Left renal cortex interstitium (tissue), 4 donors: ENCODE results near the gene PEX3. TPM values are rescaled to one million over a fixed set of nuclear protein-coding genes. Genes with fewer than 3 reads are reported as not detected.
"Not testable (repeated sequence)": the region's sequence is repeated elsewhere in the genome, so short reads cannot be mapped to it uniquely, and the experiment has no call there.

Source experiments
- DNase-seq, 4 donors: peaks; one replicate each; pipeline ENCODE4 v3.0.0-alpha.2; 2013; ENCODE audit warnings: low read depth in 4 of 4, low spot score in 2 of 4, missing footprints in 1 of 4
- polyA plus RNA-seq, 4 donors: library from polyadenylated mRNA; unstranded; fragments of 120-200 nt; gene quantifications; one replicate each; pipeline ENCODE4 v1.2.1, GENCODE V29; 2013; ENCODE audit not compliant: insufficient read length in 4 of 4

The PEX3 gene
- polyA plus RNA-seq, 4 donors, result 31.4 to 40.4 (median 35.5) TPM

DNA sequence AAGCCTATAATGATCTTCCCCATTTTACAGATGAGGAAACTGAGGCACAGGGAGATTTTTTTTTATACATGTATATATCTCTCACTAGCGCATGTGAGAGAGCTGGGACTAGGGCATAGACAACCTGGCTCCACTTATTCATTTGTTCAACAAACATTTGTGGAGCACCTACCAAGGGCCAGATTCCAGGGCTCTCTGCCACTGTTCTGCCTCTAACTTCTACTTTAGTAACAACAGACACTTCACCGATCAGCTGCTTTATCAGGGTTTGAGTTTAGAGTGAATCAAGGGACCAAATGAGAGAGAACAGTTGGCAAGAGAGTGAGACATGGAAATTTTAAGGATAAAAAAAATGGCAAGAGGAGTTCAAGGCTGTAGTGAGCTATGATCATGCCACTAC, 7.5 kb upstream of the PEX3 start:
- no peak for DNase-seq

DNA sequence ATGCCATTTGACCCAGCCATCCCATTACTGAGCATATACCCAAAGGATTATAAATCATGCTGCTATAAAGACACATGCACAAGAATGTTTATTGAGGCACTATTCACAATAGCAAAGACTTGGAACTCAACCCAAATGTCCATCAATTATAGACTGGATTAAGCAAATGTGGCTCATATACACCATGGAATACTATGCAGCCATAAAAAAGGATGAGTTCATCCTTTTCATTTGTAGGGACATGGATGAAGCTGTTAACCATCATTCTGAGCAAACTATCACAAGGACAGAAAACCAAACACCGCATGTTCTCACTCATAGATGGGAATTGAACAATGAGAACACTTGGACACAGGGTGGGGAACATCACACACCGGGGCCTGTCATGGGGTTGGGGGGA, 2.7 kb upstream of the PEX3 start:
- not testable (repeated sequence) for DNase-seq

DNA sequence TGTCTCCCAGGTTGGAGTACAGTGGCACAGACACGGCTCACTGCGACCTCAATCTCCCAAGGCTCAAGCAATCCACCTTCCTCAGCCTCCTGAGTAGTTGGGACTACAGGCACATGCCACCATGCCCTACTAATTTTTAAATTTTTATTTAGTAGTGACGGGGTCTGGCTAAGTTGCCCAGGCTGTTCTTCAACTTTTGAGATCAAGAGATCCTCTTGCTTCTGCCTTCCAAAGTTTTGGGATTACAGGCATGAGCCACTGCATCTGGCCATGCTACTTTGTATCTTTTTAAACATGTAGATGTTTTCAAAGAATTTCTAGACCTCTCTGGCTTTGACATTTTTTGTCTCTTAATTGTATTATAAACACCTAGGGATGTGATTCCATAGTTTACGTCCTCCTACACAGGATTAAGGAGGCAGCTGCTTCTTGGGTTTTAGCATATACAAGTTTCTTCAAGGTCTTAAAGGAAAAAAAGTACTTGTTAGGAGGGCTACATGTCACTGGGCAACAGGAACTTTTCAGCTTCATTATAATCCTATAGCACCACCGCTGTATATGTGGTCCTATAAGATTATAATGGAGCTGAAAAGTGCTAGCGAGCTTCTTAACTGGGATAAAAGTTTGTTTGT, 1.4 kb upstream of the PEX3 start:
- no peak for DNase-seq

DNA sequence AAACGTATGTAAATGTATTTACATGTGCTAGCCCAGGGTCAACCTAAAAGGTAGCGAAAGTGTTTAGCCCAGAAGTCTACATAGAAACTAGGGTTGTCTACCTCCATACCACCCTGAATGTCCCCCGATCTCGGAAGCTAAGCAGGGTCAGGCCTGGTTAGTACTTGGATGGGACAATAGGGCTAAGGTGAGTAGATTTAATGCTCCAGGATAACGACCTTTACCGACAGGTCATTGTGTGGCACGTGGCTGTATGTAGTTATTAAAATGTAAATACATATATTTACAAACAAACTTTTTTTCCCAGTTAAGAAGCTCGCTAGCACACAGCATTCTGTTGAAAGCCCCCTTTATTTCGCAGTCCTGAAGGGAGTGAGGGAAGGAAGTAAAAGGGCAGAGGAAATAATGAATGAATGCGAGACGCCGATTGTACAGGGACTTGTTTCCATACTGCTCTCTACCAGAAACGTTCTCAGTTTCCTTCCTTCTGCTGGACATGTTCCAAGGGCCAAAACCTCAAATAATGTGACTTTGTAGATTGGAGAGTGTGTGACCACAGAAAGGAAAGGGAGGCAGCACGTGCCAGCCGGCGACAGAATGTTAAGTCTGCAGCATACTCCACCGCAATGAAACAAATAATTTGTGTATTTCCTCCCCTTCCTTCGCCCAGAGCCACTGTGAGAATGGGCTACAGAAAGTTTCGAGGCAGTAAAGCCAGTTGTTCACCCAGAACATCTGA, 722 bp upstream of the PEX3 start:
- DNase-seq, result peak in 1 of 4 donors; percentile 40

DNA sequence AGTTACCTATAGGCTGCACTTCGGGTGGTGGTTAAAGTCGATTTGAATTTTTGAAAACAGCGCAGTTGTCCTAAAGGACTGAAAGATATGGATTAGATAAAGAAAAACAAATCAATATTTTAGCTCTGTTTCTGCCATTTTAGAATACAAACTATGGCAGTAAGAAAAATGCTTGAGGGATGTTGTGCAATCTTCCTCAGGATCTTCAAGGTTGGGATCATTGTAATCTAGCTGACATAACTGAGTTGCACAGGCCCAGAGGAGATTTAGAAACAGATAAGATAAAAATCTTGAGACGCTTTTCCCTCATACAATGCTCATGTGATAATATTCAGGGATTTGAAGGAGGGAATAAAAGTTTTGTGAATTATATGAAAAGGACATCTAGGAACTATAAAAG, 926 bp downstream of the PEX3 start:
- DNase-seq, result no peak

DNA sequence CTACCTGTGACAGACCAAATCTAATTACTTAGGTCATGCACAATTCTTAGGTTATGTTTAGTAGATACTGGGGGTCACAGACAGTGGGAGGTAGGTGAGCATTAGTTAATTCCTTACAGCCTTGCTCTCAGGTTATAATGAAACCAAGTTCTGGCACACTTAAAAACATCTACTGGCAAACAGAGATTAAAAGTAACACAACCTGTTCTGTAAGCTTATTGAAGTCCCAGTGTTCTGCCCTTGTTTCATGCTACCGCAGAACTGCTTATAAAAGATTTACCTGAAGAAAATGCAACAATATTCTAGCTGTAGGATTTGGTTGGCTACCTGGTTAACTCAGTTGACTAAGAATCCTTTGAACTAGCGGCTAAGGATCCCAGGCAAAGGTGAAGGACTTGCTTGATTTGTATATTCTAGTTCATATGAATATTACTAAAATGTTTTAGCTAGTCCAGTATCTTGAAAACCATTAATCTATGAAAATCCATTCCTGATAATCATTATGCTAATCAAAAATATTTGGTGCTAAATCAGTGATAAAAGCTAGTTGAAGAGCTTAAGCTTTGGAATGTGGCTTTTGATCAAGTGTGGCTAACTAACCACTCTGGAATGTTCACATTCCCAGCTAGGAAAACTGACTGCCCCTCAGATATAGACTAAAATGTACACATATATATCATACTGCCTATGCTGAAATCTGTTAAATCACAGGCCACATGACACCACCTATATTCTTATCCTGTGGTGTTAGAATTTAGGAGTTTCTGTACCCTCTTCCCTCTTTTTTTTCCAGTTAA, 7.2 kb downstream of the PEX3 start:
- no peak for DNase-seq

DNA sequence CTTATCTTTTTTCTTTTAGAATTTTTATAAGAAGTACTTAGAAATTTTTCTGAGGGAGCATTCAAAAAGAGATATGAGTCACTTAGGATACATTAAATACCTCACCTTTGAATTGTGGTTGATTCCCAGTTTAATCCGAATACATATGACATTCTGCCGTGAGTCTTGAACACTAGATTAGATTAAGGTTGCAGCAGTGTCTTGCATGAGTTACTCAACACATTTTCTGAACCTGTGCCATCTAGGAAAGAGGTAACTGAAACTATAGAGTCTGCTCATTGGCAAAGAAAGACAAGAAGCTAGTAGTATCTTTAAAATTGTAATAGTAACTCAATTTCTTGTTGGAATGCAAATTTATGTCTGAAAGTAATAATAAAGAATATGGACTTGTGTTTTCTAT, 14.9 kb downstream of the PEX3 start:
- no peak for DNase-seq

DNA sequence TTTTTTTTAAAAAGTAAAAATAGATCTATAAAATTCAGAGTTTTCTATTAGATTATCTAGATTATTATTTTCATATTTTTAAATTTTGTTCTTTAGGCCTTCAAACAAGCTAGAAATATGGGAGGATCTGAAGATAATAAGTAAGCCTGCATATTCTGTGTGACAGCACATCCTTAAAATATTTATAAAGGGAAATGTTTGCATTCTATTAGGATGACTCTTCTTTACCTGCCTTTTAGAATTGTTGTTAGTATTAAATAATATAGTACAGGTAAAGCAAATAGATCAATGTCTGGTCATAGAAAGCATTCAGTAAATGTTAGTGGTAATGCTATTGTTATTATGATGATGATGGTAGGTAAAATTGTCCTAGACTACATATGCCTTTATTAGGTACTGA, 17.4 kb downstream of the PEX3 start:
- DNase-seq, result no peak

DNA sequence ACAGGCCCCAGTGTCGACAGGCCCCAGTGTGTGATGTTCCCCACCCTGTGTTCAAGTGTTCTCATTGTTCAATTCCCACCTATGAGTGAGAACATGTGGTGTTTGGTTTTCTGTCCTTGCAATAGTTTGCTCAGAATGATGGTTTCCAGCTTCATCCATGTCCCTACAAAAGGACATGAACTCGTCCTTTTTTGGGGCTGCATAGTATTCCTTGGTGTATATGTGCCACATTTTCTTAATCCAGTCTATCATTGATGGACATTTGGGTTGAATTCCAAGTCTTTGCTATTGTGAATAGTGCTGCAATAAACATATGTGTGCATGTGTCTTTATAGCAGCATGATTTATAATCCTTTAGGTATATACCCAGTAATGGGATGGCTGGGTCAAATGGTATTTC, 18.2 kb downstream of the PEX3 start:
- not testable (repeated sequence) for DNase-seq

DNA sequence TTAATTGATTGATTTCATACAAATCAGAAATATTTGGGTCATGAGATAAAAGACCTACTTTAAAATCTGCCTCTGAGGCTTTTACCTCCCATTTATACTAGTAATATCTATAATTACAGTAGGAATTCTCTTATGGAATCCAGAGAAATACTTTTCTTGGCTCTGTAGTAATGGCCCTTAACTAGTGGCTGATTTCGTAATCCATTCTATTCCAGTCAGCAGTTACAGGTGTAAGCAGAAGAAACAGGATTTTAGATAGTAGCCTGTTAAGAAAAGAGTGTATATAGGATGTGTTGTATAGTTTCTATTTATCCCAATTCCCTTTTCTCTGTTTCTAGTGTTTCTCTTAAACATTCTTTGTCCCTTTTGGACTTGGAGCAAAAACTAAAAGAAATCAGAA, 21.2 kb downstream of the PEX3 start:
- DNase-seq, result no peak

DNA sequence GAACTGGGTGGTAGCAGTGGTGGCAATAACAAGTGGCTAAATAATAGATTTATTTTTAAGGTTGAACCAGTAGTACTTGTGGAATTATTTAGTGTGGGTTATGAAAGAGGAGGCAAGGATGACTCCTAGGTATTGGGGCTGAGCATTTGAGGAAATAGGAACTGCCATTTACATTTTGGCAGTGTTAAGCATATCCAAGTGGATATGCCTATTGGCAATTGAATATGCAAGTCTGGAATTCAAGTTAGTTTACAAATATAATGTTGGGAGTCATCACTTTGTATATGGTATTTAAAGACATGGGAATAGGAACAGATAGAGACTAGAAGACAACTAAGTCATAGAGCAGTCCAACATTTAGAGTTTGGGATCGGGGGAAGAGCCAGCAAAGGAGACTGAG, 25.9 kb downstream of the PEX3 start:
- DNase-seq, result no peak

DNA sequence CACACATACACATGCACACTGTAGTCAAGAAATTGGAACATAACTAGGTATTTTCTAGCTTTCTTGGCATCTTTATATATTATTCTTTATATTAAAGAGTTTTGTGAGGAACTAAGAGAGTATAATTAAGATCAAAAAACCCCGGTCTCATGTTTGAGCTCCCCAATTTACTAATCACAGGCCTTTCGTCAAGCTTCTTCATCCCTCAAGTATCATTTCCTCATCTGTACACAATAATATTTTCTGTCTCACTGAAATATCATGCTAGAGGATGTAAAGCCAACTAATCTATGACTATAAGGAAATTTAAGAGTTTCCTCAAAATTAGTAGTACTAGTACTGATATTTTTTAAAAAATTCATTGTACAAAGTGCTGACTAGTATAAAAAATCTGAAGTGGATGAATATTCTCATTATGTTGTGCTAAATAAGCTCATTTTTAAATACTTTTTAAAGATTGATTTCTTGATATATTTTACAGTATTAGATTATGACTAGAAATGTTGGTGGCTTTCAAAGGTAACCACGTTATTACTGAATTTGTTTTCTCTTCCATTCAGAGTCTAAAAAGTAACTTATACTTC, 28.0 kb downstream of the PEX3 start:
- DNase-seq, result no peak

DNA sequence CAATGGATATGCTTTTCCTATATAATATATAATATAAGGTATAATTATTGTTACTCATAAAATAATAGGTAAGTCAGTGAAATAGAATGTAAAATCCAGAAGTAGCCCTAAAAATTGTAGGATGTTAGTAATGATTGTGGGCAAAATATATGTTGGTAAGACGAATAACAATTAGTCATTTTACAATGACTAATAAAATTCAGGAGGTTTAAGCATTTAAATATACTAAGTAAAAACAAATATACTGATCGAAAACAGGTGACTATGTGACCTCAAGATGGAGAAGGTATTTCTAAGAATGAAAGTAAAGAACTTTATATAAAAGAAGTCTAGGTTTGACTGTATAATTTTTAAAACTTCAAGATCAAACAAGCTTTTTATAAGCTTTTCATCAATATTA, 32.0 kb downstream of the PEX3 start:
- DNase-seq, result no peak

DNA sequence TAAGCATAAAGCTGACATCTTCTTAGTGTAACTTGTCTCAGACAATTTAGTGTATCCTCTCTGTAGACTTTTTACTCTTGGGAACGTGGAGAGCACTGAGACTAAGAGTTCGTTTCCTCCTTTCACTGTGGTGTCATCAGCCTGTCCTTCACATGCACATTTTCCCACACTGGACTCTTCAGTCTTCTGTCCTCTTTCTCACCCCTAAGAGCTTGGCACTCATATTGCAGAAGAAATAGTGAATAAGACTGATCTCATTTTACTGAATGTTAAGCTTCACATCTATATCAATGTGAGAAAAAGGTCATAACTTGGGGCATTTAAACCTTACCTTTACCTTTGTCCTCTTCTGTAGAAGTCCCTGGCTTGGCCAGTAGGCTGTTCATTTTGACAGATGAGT, 35.4 kb downstream of the PEX3 start:
- no peak for DNase-seq

DNA sequence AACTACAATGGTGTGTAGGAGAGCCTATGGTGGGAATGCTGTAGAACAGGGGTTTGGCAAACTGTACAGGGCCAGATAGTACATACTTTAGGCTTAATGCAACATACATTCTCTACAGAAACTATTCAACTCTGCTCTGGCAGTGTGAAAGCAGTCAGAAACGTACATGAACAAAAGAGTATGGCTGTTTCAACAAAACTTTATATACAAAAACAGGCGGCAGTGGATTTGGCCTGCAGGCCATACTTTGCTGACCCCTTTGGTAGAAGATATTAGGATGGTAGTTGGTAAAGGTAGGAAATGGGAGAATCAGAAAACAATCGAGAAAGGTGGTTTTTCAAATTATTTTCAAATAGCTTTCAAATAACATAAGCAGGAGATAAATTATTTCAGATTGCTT, 36.1 kb downstream of the PEX3 start:
- no peak for DNase-seq

DNA sequence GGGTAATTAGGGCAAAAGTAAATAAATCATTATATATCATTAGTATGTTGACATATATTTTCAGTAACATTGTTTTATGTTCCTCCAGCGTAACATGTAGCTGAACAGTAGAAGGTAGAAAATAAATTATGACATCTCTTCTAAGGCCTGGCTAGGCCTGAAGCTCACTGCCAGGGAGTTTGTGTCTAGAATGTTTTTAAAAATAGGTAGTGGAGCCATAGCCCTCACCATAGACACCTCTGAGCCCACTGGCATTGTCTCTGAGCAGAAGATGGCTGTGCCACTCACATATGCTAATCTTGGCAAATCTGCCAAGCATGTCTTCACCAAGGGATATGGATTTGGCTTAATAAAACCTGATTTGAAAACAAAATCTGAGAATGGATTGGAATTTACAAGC, 39.6 kb downstream of the PEX3 start:
- no peak for DNase-seq

DNA sequence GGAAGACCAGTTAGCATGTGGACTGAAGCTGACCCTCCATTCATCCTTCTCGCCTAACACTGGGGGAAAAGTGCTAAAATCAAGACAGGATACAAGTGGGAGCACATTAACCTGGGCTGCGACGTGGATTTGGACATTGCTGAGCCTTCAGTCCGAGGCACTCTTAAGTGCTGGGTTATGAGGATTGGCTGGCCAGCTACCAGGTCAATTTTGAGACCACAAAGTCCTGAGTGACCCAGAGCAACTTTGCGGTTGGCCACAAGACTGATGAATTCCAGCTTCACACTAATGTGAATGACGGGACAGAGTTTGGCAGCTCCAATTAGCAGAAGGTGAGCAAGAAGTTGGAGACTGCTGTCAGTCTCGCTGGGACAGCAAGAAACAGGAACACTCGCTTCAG, 40.2 kb downstream of the PEX3 start:
- DNase-seq, result no peak

DNA sequence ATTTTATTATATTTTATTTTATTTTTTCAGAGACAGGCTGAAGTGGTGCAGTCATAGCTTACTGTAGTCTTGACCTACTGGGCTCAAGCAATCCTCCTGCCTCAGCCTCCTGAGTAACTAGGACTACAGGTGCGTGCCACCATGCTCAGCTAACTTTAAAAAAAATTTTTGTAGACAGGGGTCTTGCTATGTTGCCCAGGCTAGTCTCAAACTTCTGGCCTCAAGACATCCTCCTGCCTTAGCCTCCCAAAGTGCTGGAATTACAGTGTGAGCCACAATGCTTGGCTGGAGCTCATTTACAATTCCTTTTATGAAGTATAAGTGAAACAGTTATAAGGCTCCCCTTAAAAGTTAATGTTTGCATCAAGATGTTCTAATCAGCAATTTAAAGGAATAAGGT, 46.4 kb downstream of the PEX3 start:
- DNase-seq, result no peak

DNA sequence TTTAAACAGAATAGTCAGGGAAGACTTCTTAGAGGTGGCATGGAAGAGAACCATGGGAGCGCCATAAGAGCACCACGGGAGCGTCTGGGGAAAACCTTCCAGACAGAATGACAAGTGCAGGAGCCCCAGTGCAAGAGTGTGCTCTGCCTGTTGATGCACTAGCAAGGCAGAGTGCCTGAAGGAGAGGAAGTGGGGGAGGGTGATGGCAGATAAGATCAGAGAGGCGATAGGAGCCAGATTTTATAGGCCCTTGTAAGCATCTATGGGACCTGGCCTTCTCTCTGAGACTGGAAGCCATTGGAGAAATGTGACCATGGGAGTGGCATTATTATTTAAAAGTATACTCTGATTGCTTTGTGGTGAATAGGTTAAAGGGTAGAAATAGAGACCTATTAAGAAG, 47.8 kb downstream of the PEX3 start:
- DNase-seq, result no peak

DNA sequence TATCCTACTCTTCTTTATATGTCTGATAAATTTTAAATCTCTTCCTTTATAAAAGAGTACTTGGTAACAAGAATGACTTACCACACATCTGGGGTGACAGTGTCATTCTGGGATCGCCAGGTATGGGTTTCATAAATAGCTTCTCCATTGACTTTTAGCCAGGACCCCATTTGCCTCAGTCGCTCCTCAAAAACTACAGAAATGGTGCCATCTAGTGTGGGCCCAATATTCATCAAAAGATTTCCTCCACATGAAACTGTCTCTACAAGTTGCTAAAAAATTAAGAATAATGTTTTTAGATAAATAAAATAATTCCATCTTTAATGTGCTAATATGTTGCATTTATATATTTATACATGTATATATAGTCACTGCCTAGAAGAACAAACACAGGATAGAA, 51.2 kb downstream of the PEX3 start:
- no peak for DNase-seq

DNA sequence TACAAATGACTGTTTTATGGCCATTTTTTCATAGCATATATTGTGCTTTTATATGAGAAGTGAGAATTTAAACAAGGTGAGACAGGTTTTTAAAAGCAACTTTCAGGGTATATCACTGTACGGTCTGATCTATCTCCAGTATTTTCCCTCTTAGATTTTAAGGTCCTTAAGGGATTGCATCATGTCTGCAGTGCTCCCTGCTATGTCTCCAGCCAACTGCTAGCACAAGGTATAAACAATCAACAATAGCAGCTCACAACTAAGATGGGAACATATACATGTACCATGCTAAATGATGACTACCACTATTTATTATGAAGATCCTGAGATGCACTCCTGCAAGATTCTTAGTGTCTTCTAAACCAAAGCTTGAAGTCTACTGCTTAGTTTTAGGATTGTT, 53.8 kb downstream of the PEX3 start:
- no peak for DNase-seq

DNA sequence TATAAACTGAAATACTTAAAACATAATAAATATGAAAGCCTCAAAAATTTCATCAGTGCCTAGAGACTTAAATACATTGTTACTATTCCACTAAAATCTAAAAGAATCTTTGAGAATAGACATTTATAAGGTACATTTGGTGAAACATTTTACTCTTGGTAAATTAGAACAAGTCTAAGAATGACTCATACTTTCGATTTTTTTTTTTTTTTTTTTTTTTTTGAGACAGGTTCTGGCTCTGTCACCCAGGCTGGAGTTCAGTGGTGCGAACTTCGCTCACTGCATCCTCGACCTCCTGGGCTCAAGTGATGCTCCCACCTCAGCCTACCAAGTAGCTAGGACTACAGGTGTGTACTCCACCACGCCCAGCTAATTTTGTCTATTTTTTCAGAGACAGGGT, 54.5 kb downstream of the PEX3 start:
- no peak for DNase-seq
